Posterior cingulate gyrus (tissue), 11 donors: ENCODE measurements around the gene MEIKIN.

Source experiments
- DNase-seq, 10 donors: peaks; one replicate each; pipeline versions ENCODE4 v3.0.0 to v3.0.0-alpha.2; 2020 to 2021; ENCODE audit warnings: mixed read lengths in 3 of 10
- intact Hi-C: fragments of 100-400 bp; cut with DNase I; formaldehyde crosslinking; loops from one replicate; pipeline ENCODE4 v1.15.1; 2023

MEIKIN gene

GRCh38 chr5:131818001-131818724 is 127.3 kb downstream of the MEIKIN start:
- no peak for DNase-seq
- intact Hi-C loops: no loop called here

DNA sequence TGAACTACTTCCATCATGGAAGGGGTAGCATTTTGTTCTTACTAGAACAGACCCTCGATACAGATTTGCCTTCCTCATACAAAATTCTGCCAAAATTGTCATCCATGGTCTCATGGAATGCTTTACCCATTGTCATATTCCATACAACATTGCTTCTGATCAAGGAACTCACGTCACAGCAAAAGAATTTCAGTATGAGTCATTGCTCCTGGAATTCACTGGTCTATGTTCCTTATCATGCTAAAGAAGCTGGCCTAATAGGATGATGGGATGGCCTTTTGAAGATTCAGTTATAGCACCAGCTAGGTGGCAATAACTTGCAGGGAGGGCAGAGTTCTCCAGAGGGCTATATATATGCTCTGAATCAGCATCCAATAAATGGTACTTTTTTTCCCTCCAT is 130.5 kb downstream of the MEIKIN start:
- intact Hi-C loops: no loop called here
- no peak for DNase-seq

GRCh38 chr5:131812371-131813160 is 132.9 kb downstream of the MEIKIN start:
- no peak for DNase-seq
- intact Hi-C loops: no loop called here

- intact Hi-C loops: loop anchor here (1.0 kb wide), 1 partner anchor 198 kb away; no protein-coding TSS in a partner anchor
- DNase-seq: no peak
Measured at GRCh38 chr5:131810510-131811249, 134.8 kb downstream of the MEIKIN start.

GRCh38 chr5:131796793-131797693 is 148.4 kb downstream of the MEIKIN start, which contains the start of gene FNIP1:
Gene FNIP1, minus strand, starts transcription at chr5:131797017. Its CDS starts 96 bp downstream, at chr5:131796921.
- DNase-seq: peak; percentile 99 to 100 (median 100)
- intact Hi-C loops: loop anchor here (1.0 to 5.0 kb wide), 3 partner anchors 162 to 210 kb away; partner anchors contain the start of gene RAPGEF6

DNA sequence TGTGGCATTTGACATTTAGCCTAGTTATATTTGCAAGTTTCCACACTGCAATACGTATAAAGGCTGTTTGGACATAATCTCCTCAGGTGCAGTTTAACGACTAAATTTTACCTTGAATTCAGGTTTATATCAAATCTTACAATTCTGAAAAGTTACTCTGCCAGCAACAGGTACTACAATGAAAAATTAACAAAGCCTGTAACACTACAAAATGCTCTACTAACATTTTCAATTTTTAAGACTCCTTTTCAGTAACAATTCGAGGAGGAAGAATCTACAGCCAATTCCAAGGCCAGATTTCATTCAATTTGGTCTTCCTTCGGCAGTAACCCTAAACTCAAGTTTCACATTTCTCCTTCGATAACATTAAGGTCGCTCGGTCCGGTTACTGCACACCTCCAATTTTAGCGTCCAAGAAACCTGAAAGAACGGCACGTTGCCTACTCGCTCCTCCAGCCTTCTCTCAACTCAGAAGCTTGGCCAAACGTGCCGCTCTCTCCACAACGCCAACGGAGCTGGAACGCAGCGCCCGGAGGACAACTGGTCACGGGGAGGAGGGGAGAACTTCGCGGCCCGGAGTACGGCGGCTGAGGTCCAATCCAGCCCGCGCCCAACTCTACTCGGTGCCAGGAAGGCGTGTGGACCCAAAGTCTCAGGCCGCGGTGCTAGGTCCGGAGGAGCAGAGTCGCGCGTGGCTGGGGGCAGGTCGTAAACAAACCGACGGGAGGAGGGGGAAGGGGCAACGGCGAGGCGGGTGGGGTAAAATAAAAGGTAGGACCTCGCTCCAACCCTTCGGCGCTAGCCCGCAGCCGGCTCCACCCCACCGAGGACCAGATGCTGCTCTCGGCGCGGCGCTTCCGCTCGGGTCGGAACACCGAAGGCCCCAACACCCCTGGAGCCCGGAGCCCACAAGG is 149.3 kb downstream of the MEIKIN start:
- DNase-seq: peak; percentile 47 to 92 (median 61)
- intact Hi-C loops: loop anchor here (1.0 to 5.0 kb wide), 3 partner anchors 161 to 211 kb away; partner anchors contain the start of gene RAPGEF6

GRCh38 chr5:131795228-131795627 is 150.2 kb downstream of the MEIKIN start:
- intact Hi-C loops: loop anchor here (5.0 kb wide), 1 partner anchor 212 kb away; no protein-coding TSS in a partner anchor
- no peak for DNase-seq

DNA sequence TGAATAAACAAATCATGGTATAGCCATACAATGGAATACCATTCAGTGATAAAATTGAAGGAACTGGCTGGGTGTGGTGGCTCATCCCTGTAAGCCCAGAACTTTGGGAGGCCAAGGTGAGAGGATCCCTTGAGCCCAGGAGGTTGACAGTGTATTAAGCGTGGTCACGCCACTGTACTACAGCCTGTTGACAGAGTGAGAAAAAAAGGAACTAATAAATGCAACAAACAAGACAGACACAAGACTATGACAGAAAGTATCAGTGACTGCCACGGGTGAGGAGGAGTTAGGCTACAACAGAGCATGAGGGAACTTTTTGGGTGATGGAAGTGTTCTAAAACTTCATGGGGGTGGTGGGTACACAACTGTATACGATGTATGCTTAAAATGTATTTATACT is 150.9 kb downstream of the MEIKIN start:
- no peak for DNase-seq
- intact Hi-C loops: no loop called here

DNA sequence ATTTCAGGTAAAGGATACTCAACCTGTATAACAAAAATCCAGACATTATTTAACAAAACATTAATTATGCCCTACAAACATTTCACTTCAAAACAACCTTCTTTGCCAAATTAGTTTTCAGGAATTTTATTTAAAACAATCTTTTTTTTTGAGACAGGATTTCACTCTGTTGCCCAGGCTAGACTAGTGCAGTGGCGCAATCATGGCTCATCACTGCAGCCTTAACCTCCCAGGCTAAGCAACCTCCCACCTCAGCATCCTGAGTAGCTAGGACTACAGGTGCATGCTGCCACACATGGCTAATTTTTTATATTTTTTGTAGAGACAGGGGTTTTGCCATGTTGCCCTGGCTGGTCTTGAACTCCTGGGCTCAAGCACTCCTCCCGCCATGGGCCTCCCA is 152.6 kb downstream of the MEIKIN start:
- intact Hi-C loops: no loop called here
- no peak for DNase-seq

DNA sequence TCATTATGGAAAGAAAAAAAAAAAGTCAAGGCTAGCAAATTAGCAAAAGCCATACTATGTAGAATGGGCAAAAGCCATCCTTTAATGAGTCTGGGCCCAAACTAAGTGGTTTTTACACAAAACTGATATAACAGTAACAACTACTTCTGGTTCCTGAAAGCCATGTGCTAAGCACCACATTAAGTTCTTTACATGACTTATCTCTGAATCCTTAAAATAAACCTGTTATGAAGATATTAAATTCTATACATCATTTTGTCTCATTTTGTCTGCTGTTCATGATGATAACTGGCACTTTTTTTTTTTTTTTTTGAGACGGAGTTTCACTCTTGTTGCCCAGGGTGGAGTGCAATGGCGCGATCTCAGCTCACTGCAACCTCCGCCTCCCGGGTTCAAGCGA is 153.6 kb downstream of the MEIKIN start:
- DNase-seq: no peak
- intact Hi-C loops: no loop called here

- no peak for DNase-seq
- intact Hi-C loops: no loop called here
Measured at GRCh38 chr5:131790550-131790949, 154.9 kb downstream of the MEIKIN start.

- intact Hi-C loops: no loop called here
- no peak for DNase-seq
Measured at GRCh38 chr5:131789765-131790164, 155.7 kb downstream of the MEIKIN start.

GRCh38 chr5:131787736-131788135 is 157.7 kb downstream of the MEIKIN start:
- intact Hi-C loops: no loop called here
- no peak for DNase-seq

DNA sequence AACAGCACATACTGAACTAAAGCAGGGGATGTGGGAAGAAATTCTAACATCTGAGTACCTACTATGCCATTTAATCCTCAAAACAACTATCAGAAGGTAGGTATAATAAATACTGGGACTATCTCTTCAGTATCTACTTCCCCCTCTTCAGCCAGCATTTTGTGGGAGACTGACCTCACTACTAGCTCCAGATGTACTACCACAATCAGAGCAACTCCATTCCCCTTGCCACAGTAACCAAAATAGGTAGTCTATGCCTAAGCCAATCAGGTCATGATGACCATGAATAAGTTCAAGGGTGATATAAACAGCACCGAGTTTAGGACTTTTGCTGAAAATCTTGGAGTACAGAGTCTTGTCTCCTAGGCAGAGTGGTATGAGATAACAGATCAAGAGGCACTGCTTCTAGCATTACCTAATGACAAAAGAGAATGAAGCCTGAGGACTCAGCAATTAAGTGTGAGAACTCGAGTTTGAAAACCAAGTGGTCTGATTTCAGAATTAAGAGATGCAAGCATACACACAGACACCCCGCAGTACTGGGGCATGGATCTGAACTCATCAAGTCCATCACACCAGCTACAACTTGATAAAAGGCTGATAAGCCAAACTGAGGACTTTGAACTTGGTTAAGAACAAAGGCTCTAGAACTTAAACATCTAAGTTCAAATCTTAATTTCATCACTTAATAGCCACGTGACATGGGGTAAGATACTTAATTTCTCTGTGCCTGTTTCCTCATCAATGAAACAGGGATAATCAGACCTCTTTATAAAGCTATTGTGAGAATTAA is 158.4 kb downstream of the MEIKIN start:
- no peak for DNase-seq

DNA sequence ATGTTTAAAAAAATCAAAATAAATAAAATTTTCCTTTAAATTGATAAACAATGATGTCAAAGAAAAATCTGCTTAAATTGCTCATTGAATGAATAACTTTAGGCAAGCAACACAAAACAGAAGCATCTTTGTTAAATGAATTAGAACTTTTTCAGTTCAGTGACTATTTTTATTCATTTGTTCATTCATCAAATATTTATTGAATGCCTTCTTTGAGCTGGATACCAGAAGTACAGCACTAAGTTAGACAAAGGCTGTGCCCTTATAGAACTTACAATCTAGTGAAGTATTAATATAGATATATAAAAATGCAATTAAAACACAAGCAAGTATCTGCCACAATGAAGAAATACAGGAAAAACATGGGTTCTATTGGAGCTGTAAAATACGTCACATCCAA is 159.4 kb downstream of the MEIKIN start:
- no peak for DNase-seq
- intact Hi-C loops: no loop called here

More for the DNA sequence above, 158.4 kb downstream of the MEIKIN start:
- intact Hi-C loops: no loop called here

DNA sequence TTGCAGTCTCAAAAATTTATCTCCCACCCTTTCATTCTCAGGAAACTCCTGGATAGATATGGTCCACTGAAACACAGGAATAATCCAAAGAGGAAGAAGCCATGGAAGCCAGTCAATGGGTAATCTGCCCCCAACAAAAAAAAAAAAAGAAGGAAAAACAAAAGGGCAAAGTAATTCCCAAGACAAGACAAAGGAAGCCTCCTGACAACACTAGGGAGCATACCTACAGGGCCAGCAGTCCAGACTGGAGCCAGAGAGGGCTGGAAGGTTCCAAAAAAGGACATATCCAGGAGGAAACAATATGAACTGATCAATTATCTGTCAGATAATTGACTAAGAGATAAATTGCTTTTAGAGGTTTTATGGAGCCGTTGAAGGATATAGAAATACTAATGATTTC is 161.6 kb downstream of the MEIKIN start:
- DNase-seq: no peak
- intact Hi-C loops: no loop called here

DNA sequence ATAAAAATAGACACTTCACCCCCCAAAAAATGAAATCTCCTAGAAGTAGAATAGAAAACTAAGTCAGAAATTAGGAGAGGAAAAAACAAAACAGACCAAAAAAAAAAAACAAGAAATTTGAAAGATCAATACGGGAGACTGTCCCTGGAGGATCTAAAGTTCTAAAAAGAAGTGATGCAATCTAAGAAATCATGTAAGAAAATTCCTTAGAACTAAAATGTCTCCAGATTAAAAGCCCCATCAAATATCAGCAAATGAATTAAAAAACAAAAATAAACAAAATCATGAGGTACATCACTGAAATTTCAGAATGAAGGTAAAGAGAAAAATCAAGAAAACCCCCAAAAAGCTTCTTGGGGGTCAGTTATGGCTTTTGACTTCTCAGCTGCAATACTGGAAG is 162.1 kb downstream of the MEIKIN start:
- DNase-seq: no peak
- intact Hi-C loops: no loop called here

- DNase-seq: peak in 1 of 10 donors; percentile 64
- intact Hi-C loops: no loop called here
Measured at GRCh38 chr5:131782717-131783116, 162.7 kb downstream of the MEIKIN start.
